Activated naive CD8-positive, alpha-beta T cell treated with anti-CD3 and anti-CD28 coated beads, Interleukin-2, amount 10 ng/mL, durations not matched to agents 7 days and 5 days (primary cell): ENCODE results near the gene SYNPR. TPM values are rescaled to one million over a fixed set of nuclear protein-coding genes. Genes with fewer than 3 reads are reported as not detected.
"Not testable (repeated sequence)": the region's sequence is repeated elsewhere in the genome, so short reads cannot be mapped to it uniquely, and the experiment has no call there.

Experiments
- ATAC-seq: fragments of 150-1000 bp; cut with Tn5 transposase; one replicate; pipeline ENCODE4 v1.10.0; 2021; ENCODE audit warnings: low read depth, moderate library complexity
- POLR2A ChIA-PET: fragments of 350-600 bp; sonication (Branson Sonifier 250); formaldehyde crosslinking; loops from one replicate; lab custom pipeline; 2021; ENCODE audit warnings: antibody characterized with exemption; lab: Charles Lee
- DNase-seq: peaks from one replicate; pipeline ENCODE4 v3.0.0; 2021
- H3K27ac Mint-ChIP-seq: one replicate; pipeline ENCODE4 v1.8.0; 2022; ENCODE audit warnings: mild to moderate bottlenecking, mixed read lengths
- H3K27me3 Mint-ChIP-seq: one replicate; pipeline ENCODE4 v1.8.0; 2022; ENCODE audit warnings: mild to moderate bottlenecking, moderate library complexity, mixed read lengths
- H3K36me3 Mint-ChIP-seq: one replicate; pipeline ENCODE4 v1.8.0; 2021; ENCODE audit warnings: mild to moderate bottlenecking, mixed read lengths
- H3K4me1 Mint-ChIP-seq: one replicate; pipeline ENCODE4 v1.8.0; 2021; ENCODE audit warnings: mixed read lengths
- H3K4me3 Mint-ChIP-seq: one replicate; pipeline ENCODE4 v1.8.0; 2022; ENCODE audit warnings: mild to moderate bottlenecking, moderate library complexity, mixed read lengths
- H3K9me3 Mint-ChIP-seq: one replicate; pipeline ENCODE4 v1.8.0; 2021; ENCODE audit warnings: mixed read lengths
- total RNA-seq, 2 experiments: library from RNA; stranded (reverse); gene quantifications; one replicate each; pipeline ENCODE4 v1.2.3, GENCODE V29; 2021

SYNPR gene
- total RNA-seq, 2 experiments from 2014 or later = not detected

- Mint-ChIP-seq H3K36me3 (no peaks in the 10 kb centered on the region), H3K4me3 (no peak overlapping the region), H3K9me3 (no peaks in the 10 kb centered on the region), H3K27ac (no peak overlapping the region), H3K4me1 (no peaks in the 10 kb centered on the region), H3K27me3 (no peaks in the 10 kb centered on the region)
- ATAC-seq (no peak), DNase-seq (no peak)
- POLR2A ChIA-PET = no interaction called here
Measured at GRCh38 chr3:63613561-63613960, 335.5 kb downstream of the SYNPR start.

- H3K4me3 Mint-ChIP-seq = no peak overlapping the region
- H3K27me3 Mint-ChIP-seq = no peaks in the 10 kb centered on the region
- H3K27ac Mint-ChIP-seq = no peak overlapping the region
- H3K36me3 Mint-ChIP-seq = no peaks in the 10 kb centered on the region
- H3K9me3 Mint-ChIP-seq = peaks cover 1% of the 10 kb centered on the region
- no peak for DNase-seq
- no peak for ATAC-seq
- no peaks in the 10 kb centered on the region for H3K4me1 Mint-ChIP-seq
- POLR2A ChIA-PET = no interaction called here
Measured at GRCh38 chr3:63617391-63617790, 339.3 kb downstream of the SYNPR start.

- Mint-ChIP-seq H3K27me3 (no peaks in the 10 kb centered on the region), H3K4me1 (no peaks in the 10 kb centered on the region), H3K9me3 (no peaks in the 10 kb centered on the region), H3K36me3 (no peaks in the 10 kb centered on the region), H3K4me3 (no peak overlapping the region), H3K27ac (no peak overlapping the region)
- no peak for DNase-seq
- no peak for ATAC-seq
- POLR2A ChIA-PET = no interaction called here
Measured at GRCh38 chr3:63624941-63625560, 346.9 kb downstream of the SYNPR start.

GRCh38 chr3:63631670-63632069, 353.6 kb downstream of the SYNPR start:
- H3K27ac Mint-ChIP-seq = no peak overlapping the region
- POLR2A ChIA-PET = no interaction called here

GRCh38 chr3:63635186-63635585, 357.1 kb downstream of the SYNPR start:
- DNase-seq (no peak), ATAC-seq (no peak)
- Mint-ChIP-seq H3K36me3 (no peaks in the 10 kb centered on the region), H3K4me3 (no peak overlapping the region), H3K4me1 (no peaks in the 10 kb centered on the region), H3K9me3 (no peaks in the 10 kb centered on the region), H3K27me3 (no peaks in the 10 kb centered on the region), H3K27ac (no peak overlapping the region)
- POLR2A ChIA-PET = no interaction called here

More at GRCh38 chr3:63631670-63632069, 353.6 kb downstream of the SYNPR start:
- no peak overlapping the region for H3K4me3 Mint-ChIP-seq
- H3K27me3 Mint-ChIP-seq = no peaks in the 10 kb centered on the region
- no peaks in the 10 kb centered on the region for H3K9me3 Mint-ChIP-seq
- DNase-seq (no peak), ATAC-seq (no peak)
- H3K36me3 Mint-ChIP-seq = no peaks in the 10 kb centered on the region
- no peaks in the 10 kb centered on the region for H3K4me1 Mint-ChIP-seq

- H3K36me3 Mint-ChIP-seq = no peaks in the 10 kb centered on the region
- POLR2A ChIA-PET = no interaction called here
- H3K4me1 Mint-ChIP-seq = no peaks in the 10 kb centered on the region
- no peaks in the 10 kb centered on the region for H3K27me3 Mint-ChIP-seq
- ATAC-seq = no peak
- no peak overlapping the region for H3K27ac Mint-ChIP-seq
- H3K9me3 Mint-ChIP-seq = no peaks in the 10 kb centered on the region
- no peak for DNase-seq
- H3K4me3 Mint-ChIP-seq = no peak overlapping the region
Measured at GRCh38 chr3:63639806-63640205, 361.7 kb downstream of the SYNPR start.

GRCh38 chr3:63642488-63642887, 364.4 kb downstream of the SYNPR start:
- H3K9me3 Mint-ChIP-seq = peaks cover 3% of the 10 kb centered on the region
- H3K4me3 Mint-ChIP-seq = no peak overlapping the region
- no peaks in the 10 kb centered on the region for H3K36me3 Mint-ChIP-seq
- POLR2A ChIA-PET = no interaction called here
- H3K27ac Mint-ChIP-seq = no peak overlapping the region
- no peaks in the 10 kb centered on the region for H3K4me1 Mint-ChIP-seq
- H3K27me3 Mint-ChIP-seq = no peaks in the 10 kb centered on the region
- ATAC-seq = no peak
- no peak for DNase-seq

- H3K27me3 Mint-ChIP-seq = no peaks in the 10 kb centered on the region
- H3K4me1 Mint-ChIP-seq = no peaks in the 10 kb centered on the region
- H3K4me3 Mint-ChIP-seq = no peak overlapping the region
- no peaks in the 10 kb centered on the region for H3K36me3 Mint-ChIP-seq
- peaks cover 3% of the 10 kb centered on the region for H3K9me3 Mint-ChIP-seq
- DNase-seq (no peak), ATAC-seq (no peak)
- POLR2A ChIA-PET = no interaction called here
- no peak overlapping the region for H3K27ac Mint-ChIP-seq
Measured at GRCh38 chr3:63644212-63644797, 366.2 kb downstream of the SYNPR start.

GRCh38 chr3:63644928-63645781, 367.0 kb downstream of the SYNPR start:
- H3K36me3 Mint-ChIP-seq, H3K4me3 Mint-ChIP-seq, H3K27ac Mint-ChIP-seq, ATAC-seq, POLR2A ChIA-PET, H3K4me1 Mint-ChIP-seq, H3K9me3 Mint-ChIP-seq, H3K27me3 Mint-ChIP-seq, DNase-seq: not testable (repeated sequence)

GRCh38 chr3:63652066-63652725, 374.1 kb downstream of the SYNPR start, which contains the start of gene SNTN:
TSS of gene SNTN (plus strand) at chr3:63652675. CDS start at chr3:63652688, 13 bp downstream.
- no peaks in the 10 kb centered on the region for H3K9me3 Mint-ChIP-seq
- no peaks in the 10 kb centered on the region for H3K36me3 Mint-ChIP-seq
- no peak within 1 kb of the TSS for H3K4me3 Mint-ChIP-seq
- no peaks in the 10 kb centered on the region for H3K27me3 Mint-ChIP-seq
- POLR2A ChIA-PET = no interaction called here
- no peaks in the 10 kb centered on the region for H3K4me1 Mint-ChIP-seq
- no peak within 1 kb of the TSS for H3K27ac Mint-ChIP-seq
- ATAC-seq (no peak), DNase-seq (no peak)

GRCh38 chr3:63654211-63654610, 376.1 kb downstream of the SYNPR start:
- Mint-ChIP-seq H3K27ac (no peak overlapping the region), H3K36me3 (no peaks in the 10 kb centered on the region), H3K4me3 (no peak overlapping the region), H3K27me3 (no peaks in the 10 kb centered on the region), H3K9me3 (no peaks in the 10 kb centered on the region), H3K4me1 (no peaks in the 10 kb centered on the region)
- POLR2A ChIA-PET = no interaction called here
- DNase-seq (no peak), ATAC-seq (no peak)

- Mint-ChIP-seq H3K4me3 (no peak overlapping the region), H3K36me3 (no peaks in the 10 kb centered on the region), H3K27ac (no peak overlapping the region), H3K27me3 (no peaks in the 10 kb centered on the region), H3K9me3 (no peaks in the 10 kb centered on the region), H3K4me1 (no peaks in the 10 kb centered on the region)
- no peak for ATAC-seq
- DNase-seq = no peak
- POLR2A ChIA-PET = no interaction called here
Measured at GRCh38 chr3:63654931-63655330, 376.8 kb downstream of the SYNPR start.

- POLR2A ChIA-PET = no interaction called here
- Mint-ChIP-seq H3K27me3 (peaks cover 3% of the 10 kb centered on the region), H3K4me1 (no peaks in the 10 kb centered on the region), H3K36me3 (no peaks in the 10 kb centered on the region), H3K4me3 (no peak overlapping the region), H3K9me3 (no peaks in the 10 kb centered on the region), H3K27ac (no peak overlapping the region)
- no peak for DNase-seq
- ATAC-seq = no peak
Measured at GRCh38 chr3:63655519-63655918, 377.4 kb downstream of the SYNPR start.
